GM19452 (cell line): ENCODE measurements around the gene ZNF862.

Source experiments
- ATAC-seq: cut with Tn5 transposase; IDR thresholded peaks from one replicate; pipeline ENCODE4 v1.9.1; 2021; ENCODE audit not compliant: unreplicated experiment

The ZNF862 gene

DNA sequence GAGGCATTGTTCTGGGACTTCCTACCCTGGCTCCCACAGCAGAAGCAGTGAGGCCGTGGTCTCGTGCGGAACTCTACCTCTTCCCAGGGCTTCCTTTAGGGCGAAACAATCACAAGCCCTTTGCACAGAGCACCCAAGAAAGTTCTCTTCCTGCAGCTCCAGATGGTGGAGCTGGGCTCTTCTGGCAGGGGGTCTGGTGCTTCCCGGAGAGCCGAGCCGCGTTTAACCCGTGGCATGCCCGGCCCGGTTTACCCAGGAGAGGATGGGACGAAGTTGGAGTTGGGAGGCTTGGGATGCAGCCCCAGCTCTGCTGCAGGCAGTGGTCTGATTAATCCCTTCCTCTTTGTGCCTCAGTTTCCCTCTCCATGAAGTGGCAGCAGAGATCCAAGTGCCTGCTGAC, 26.6 kb downstream of the ZNF862 start:
- ATAC-seq = no peak

DNA sequence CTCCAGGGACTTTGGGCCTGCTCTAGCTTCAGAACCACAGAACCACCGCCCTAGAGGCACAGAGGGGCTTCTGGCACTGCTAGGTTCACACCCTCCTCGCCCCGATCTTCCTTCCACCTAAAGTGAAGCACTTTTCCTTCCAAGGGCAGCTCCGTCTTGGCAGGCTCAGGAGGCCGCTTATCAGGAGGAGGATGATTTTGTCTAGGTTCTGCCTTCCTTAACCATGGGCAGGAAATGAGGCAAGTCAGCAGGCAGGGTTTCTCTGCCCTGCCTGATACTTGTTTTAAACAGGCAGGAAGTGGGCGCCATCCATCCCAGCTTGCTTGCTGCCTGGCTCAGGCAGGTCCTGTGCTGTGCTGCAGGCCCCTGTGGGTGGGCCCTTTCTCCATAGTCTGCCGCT, 27.3 kb downstream of the ZNF862 start:
- no peak for ATAC-seq

DNA sequence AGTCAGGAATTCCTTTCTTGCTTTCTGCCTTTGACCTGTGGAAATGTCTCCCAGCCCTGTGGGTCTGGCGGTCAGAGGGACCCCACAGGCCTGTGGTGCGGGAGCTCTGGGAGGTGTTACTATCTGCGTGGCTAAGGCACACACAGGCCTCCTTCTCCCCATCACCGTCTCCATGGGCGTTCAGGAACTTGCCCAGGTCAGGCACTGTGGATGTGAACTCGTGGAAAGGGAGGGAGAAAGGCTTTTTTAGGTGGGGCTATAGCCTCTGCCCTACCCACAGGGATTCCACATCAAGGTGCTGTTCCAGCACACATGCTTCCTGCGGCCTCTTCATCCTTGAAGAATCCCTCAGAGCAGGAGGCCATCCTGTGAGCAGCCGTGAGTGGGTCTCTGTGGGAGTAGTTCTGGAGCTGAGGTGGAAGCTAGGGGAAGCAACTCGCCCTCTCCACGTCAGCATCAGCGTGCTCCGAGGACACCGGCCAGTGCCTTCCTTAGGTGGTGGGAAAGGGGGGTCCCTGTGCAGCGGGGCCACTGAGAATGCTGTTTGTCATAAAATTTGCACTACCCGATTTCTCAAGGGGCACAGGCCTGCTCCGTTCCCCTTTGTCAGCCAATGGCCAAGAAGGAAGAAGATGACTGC, 28.1 kb downstream of the ZNF862 start:
- ATAC-seq = no peak

DNA sequence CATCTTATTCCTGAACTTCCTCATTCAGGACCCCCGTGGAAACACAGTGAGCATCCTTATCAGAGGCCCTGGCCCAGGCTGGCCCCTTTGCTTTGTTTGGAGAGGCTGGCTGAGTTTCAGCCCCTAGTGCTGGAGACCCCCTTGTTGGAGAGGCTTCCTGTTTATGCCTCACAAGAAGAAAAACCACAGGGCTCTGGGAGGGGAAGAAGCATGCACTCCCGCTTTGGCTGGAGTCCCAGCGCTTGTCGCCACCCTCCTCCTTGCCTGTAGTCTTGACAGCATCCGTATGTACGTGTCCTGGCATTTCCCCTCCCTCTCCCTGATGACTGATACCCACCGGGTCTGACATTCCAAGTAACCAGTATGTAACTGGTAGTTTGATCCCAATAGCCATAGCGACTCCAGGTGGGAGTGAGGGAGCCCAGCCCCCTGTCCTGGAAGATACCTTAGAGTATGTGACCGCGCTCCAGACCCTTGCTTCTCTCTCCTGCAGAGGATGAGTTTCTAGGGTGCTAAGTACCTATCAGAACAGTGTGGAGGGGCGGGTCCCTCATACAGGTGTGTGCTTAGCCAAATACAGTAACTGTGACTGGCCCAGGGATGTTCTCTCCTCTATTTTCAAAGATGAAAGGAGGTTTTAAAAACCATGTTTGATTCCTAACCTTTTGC, 28.7 kb downstream of the ZNF862 start:
- no peak for ATAC-seq

DNA sequence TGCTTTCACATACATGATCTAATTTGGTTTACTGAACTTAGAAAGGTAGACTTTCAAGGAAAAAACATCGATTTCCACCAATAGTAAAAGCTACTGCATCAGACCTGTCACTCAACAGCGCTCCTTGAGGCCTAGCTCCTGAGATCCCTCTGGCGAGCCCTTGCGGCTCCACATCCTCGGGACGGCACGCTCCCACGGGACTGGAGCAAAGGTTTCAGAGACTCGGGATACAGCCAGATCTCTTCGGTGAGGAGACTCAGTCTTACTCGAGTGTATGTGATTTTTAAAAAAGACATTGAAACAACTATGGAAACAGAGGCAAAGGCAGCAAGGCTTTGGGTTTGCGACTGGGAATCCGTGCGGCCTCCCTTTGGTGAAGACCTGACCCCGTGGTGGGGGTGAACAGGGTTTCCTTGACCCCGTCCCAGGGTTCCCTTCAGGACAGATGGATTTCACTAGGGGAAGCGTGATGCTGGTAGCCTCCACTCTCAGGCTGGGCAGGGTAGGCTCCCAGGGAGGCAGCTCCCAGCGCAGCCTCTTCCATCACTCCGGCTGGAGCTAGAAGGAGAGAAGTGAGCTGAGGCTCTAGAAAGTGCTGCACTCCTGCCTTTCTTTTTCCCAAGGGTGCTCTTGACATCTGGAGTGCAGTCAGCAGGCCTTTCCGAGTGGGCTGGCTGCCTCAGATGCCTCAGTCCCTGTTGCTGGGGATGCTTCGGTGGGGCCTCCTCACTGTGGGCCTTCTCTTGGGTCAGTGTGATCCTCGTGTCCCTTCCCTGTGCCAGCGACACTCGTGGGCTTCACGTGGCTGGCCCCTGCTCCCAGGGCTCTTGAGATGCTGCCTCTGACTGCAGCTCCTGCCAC, 29.8 kb downstream of the ZNF862 start:
- no peak for ATAC-seq

DNA sequence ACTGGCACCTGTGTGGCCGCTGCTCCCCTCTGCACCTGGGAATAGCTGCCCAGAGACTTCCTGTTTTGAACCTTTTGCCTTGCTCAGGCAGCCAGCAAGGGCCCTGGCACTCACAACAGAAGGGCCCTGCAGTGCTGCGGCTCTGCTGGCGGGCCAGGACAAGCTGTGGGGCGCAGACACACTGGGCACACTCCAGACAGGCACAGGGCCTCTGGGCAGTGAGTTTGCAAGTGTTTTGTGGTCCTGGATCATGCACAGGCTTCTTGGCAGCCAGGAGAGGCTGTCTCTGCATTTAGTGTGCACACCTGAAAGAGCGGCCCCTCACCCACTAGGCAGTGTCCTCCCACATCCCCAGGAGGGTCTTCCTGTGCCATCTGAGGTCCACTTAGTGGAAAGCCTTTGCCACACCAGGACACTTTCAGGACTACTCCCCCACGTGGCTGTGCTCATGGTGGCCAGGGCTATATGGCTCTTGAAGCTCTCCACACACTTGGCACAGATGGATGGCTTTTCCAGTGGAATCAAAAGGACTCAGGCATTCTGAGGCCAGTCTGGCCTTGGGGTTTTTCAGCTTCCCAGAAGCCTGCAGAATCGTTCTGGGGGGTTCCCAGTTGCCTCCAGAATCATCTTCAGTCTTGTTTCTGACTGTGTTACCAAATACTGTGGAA, 30.6 kb downstream of the ZNF862 start:
- ATAC-seq = no peak

DNA sequence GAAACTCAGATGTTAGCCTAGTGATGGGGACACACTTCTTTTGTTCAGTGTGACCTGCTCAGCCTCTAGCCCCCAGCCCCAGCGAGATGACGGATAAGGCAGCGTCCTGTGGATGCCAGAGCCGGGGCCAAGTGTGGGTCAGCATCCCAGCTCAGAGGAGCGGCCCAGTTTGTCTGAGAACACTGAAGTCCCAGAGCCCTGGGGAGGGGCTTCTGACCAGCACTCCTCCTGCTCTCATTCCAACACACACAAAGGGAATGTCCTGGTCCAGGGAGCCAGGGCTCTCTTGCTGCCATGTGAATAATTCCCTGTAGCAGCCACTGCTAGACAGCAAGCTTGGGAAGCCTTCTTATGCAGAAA, 31.1 kb downstream of the ZNF862 start:
- no peak for ATAC-seq

DNA sequence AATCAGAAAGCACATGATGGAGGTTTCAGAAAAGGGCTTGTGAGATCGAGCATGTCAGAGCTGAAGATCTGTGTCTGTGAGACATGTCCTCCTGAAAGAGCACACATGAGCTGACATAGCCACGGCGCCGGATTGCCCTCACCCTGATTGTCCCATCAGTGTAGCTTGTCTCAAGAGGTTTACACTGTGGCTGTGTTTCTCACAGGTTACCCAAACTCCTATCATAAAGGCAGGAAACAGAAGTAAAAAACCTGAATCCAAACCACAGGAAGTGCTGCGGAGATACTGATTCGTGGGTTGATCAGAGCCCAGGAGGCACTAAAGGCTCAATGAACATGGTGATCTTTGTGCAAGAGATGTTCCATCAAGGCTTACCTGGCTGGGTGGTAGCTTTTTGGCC, 31.7 kb downstream of the ZNF862 start:
- ATAC-seq = no peak

DNA sequence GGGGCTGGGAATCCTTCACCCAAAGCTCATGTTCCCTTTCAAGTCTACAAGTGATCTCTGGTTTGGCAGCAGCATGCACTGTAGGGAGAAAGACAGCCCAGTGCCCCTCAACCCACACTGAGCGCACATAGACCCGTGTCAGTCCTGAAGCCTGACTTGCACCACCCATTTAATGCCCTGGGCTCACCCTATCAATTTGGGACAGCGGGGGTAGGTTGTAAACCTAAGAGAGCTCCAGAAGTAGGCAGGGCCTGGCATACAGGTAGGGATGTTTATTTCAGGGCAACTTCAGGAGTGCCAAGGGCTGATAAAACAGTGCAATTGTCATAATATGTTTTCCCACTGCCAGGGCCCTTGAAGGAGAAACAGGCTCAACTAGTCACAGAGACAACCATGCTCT, 32.1 kb downstream of the ZNF862 start:
- no peak for ATAC-seq

DNA sequence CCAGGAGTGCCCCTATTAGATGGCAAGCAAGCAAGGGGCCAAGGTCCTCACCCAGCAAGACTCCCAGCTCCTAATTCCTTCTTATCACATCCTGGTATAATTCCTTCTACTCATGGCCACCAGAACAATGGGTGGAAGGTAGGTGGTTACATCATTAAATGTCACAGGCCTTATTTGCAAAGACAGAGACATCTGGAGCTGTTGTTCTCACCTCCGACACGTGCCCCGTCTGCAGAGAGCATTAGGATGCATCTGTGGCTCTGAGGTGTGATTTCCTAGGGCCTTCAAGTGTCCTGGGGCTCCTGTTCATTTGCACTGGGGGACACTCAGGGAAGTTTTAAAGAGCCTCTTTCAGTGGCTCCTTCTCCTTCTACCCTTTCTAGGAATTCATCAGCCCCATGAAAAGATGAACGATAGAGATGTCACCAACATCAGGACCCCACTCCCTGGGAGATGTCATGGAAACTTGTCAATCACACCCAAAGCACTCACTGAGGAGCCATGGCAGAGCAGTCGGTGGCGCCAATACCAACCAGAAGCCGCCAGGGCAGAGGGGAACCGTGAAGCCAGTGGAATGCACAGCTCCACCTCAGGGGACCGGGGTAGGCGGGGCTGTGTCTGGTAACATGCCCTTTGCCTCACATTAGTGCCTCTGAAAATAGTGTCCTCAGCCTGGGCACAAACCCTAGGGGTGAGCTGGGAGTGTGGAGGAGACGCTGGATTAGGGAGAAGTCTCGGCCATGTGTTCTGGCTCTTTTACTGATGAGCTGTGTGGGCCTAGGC, 32.7 kb downstream of the ZNF862 start:
- ATAC-seq = no peak

DNA sequence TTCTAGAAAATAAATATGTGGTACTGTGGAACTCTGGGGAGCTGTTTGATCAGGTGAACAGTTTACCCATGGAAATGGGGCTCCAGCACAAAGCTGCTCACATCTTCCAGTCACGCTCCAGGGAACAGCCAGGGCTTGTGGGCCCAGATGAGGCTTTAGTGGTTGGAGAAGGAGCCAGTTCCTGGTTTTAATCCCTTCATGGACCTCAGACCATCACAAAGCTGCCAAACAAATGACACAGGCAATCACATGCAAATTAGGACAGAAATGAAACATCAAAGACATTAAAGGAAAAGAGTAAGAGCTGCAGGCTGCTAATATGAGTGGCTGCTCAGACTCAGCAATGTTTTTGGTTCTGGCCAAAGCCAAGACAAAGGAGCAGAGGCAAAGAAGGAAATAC, 33.4 kb downstream of the ZNF862 start:
- ATAC-seq = no peak

DNA sequence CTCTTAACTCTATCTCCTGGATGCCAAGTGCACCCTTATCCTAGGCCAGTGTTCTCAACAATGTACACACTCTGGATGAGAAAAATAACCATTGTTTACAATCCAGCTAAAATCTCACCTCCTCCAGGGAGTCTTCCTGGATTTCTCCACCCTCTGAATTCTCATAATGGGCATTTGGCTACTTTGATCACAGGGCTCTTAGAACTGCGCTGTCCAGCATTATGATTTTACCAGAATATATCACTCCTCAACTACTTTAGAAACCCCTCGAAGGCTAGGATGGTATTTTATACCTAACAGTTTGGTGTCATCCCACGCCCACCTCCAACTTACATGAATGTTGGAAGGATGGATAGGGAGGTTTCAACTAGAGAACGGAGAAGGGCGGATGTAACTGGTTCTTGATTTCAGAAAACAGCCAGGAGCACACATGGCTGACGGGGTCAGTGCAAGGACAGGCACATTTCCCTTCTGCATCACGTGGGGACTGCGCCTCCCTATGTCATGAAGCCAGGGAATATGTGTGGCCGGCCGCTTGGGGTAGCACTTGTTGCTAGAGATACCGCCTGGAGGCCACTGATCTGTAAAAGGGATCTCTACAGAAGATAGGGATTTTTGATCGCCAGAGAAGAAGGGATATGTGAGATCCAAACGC, 34.4 kb downstream of the ZNF862 start:
- no peak for ATAC-seq

DNA sequence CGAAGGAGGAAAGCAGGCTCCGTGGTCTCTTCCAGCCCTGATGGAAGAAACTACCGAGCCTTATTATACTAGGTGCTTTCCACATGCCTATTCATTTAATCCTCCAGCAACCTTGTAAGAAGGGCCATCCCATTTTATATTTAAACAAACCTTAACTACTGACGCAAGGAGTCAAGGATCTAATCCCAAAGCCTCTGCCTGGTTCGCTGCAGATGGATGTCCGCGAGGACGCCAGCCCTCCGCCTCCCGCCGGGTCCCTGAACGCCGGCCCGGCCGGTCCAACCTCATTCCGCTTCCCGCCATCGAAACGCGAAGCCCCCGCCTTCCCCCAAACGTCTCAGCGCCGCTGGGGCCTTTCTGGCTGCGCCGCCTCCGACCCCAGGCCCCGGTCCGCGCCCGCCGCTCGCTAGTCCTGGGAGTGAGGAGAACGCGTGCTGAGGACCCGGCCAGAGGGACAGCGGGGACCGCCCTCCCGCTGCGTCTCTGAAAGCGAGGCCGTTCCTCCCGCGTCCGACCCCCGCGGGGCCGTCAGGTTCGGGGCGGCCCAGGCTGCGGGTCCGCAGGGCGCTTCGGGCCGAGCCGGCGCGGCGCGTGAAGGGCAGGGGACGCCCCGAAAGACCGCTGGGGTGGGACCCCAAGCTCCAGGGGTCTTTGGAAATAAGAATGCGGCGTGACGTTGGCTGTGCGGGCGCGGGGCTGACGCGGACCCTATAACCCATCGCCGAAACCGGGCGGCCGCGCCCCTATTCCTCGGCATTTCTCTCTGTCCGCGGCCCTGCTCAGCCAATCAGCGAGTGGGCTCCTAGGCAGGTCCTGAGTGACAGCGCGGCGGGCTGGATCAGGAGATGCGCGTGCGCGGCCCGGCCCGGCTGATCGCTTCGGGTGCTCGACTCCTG, 35.1 kb downstream of the ZNF862 start, which contains the start of gene ATP6V0E2:
TSS of gene ATP6V0E2 (plus strand) at position 896 of the 896 bp plus-strand sequence. CDS start 97 bp downstream, outside the sequence.
- ATAC-seq = peak; percentile 83

DNA sequence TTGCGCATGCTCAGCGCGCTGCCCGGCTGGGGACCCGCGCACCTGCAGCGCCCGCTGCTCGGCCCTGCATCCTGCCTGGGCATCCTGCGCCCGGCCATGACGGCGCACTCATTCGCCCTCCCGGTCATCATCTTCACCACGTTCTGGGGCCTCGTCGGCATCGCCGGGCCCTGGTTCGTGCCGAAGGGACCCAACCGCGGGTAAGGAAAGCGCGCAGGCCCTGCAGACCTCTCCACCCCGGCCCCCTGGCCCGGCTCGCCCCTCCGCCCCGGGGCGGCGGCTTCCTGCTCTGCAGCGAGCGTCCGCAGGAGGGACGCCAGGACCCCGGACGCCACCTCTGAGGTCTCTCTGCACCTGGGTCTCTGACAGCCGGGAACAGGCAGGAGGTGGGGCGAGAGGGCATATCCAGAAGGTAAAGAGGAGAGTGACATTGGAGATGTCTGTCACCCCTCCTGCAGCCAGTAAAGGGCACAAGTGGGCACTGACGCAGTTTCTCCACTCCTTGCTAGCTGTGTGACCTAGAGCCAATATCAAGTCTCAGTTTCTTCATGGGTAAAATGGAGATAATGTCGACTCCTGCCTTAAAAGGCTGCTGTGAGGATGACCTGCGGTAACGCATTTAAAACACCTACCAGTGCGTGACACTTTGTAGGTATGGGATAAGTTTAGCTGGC, 35.9 kb downstream of the ZNF862 start:
- peak; percentile 30 for ATAC-seq

DNA sequence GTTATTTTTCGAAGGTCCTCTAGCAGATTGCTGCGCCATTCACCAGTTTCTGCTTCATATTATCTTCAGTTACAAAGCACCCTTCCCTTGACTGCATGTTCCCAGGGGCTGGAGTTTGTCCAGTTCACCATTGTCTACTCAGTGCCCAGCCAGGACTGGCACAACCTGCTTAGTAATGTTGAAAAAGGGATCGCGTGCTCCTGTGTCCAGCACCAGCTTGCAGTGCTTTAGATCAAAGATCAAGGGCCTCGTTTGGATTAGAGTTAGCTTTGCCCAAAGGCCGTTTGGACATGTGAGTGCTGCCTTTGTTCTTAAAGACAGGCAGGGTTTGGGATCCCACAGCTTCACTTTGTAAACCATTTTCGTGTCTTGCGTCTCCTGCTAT, 36.5 kb downstream of the ZNF862 start:
- ATAC-seq = no peak

DNA sequence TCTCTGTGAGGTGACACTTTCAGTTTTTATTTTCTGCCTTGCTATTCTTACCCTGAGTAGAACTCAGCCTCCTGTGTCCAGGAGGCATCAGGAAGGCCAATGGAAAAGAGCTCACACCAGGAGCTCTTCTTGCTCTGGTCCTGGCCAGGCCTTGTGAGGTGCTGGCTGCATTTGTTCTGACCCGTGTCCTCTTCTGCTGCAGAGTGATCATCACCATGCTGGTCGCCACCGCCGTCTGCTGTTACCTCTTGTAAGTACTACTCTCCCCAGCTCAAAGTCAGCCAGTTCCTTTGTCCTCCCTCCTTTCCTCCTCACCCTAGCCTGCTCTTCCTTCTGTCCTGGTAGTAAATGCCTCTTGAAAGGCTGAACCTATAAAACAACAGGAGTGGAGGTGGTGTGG, 37.2 kb downstream of the ZNF862 start:
- no peak for ATAC-seq

DNA sequence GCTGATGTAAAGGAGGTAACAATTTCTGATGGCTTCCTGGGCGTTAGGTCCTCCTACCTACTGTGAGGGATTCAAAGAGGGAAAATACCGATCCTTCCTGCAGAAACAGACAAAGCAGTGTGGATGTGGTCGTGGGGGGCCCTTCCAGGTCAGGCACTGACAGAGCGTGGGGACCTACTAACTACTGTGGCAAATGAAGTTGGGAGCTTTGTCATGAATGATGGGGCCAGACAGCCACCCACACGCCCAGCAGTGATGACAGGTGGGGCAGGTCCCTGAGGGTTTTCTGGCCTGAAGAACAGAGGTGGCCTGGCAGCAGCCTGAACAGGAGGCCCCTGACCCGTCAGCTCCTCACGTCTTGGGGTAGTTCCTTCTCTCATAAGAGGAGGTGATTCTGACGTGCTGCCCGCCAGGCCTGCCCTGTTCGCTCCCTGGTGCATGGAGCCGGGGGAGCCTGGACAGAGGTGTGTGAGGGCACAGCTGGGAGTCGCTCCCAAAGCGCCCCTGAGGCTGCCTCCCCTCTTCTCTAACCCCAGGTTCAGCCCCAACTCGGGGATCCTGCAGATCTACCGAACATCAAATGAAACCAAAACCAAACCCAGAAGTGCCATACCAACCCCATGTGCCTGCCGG, 39.8 kb downstream of the ZNF862 start:
- ATAC-seq = no peak

DNA sequence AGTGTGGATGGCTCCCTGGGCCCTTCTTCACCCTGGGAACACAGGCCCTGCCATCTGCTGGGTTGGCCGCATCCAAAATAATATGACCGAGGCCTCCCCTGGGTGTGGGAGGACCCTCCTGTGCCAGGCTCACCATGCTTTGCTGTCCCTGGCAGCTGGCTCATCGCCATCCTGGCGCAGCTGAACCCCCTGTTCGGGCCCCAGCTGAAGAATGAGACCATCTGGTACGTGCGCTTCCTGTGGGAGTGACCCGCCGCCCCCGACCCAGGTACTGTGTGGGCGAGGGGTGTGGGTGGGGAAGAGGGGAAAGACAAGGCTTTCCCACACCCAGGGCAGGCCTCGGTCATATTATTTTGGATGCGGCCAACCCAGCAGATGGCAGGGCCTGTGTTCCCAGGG, 40.3 kb downstream of the ZNF862 start:
- no peak for ATAC-seq
